K562 (cell line): ENCODE measurements around the gene ATG7. TPM values are rescaled to one million over a fixed set of nuclear protein-coding genes. Genes with fewer than 3 reads are reported as not detected.

ENCODE experiments used
- BDP1 ChIP-seq: IDR thresholded peaks from 3 replicates; pipeline ENCODE4 v1.6.1; 2011; ENCODE audit not compliant: insufficient read length, insufficient read depth
- BRCA1 ChIP-seq, 2 experiments: fragments of 450-650 bp in 1 of 2; sonication (generic) in 1 of 2; formaldehyde crosslinking in 1 of 2; IDR thresholded peaks; 2 replicates each; pipeline versions ENCODE4 v1.5.0 to v1.6.1; 2017 to 2020; ENCODE audit warnings: mild to moderate bottlenecking in 1 of 2, missing genetic modification reagents in 1 of 2
- GTF2E2 ChIP-seq: fragments of 200-800 bp; sonication (Bioruptor generic); IDR thresholded peaks from 2 replicates; pipeline ENCODE4 v1.6.1; 2016; ENCODE audit warnings: missing genetic modification characterization, missing compliant biosample characterization
- HNRNPLL ChIP-seq: fragments of 200-400 bp; formaldehyde crosslinking; IDR thresholded peaks from 2 replicates; pipeline ENCODE4 v1.6.1; 2017; ENCODE audit warnings: low read length, low read depth, mild to moderate bottlenecking; ENCODE audit not compliant: poor library complexity, severe bottlenecking
- IRF2 ChIP-seq: sonication (generic); formaldehyde crosslinking; IDR thresholded peaks from 2 replicates; pipeline ENCODE4 v1.8.1; 2022; ENCODE audit warnings: mild to moderate bottlenecking, missing genetic modification reagents
- MAZ ChIP-seq, 2 experiments: fragments of 450-650 bp in 1 of 2; sonication (generic) in 1 of 2; formaldehyde crosslinking; IDR thresholded peaks in 1 of 2; conservative IDR thresholded peaks in 1 of 2; 2 replicates each; pipeline versions ENCODE4 v1.4.0 to v1.5.0; 2020; ENCODE audit warnings: mild to moderate bottlenecking in 1 of 2, missing genetic modification reagents in 1 of 2
- MTA2 ChIP-seq: fragments of 450-650 bp; IDR thresholded peaks from 2 replicates; pipeline ENCODE4 v1.6.1; 2016; ENCODE audit warnings: low read depth
- PML ChIP-seq: IDR thresholded peaks from 2 replicates; pipeline ENCODE4 v1.6.1; 2012; ENCODE audit warnings: low read length, inconsistent platforms
- PRMT5 ChIP-seq: sonication (generic); formaldehyde crosslinking; IDR thresholded peaks from 2 replicates; pipeline ENCODE4 v1.5.0; 2020; ENCODE audit warnings: missing genetic modification reagents
- RBM17 ChIP-seq: fragments of 200-400 bp; formaldehyde crosslinking; IDR thresholded peaks from 2 replicates; pipeline ENCODE4 v1.6.1; 2017; ENCODE audit warnings: low read depth, mild to moderate bottlenecking, low read length, borderline replicate concordance
- RFX7 ChIP-seq: fragments of 250-450 bp; sonication (Bioruptor Pico); IDR thresholded peaks from 2 replicates; pipeline ENCODE4 v1.5.1; 2021; ENCODE audit warnings: mild to moderate bottlenecking
- SMARCA5 ChIP-seq: fragments of 450-650 bp; IDR thresholded peaks from 2 replicates; pipeline ENCODE4 v1.6.1; 2016
- STAG1 ChIP-seq: sonication (generic); formaldehyde crosslinking; IDR thresholded peaks from 2 replicates; pipeline ENCODE4 v1.5.0; 2020; ENCODE audit warnings: missing genetic modification reagents, borderline replicate concordance
- TEAD4 ChIP-seq, 2 experiments: sonication (generic) in 1 of 2; formaldehyde crosslinking in 1 of 2; IDR thresholded peaks; 2 replicates each; pipeline versions ENCODE4 v1.6.1 to v1.8.0; 2012 to 2022; ENCODE audit warnings: borderline replicate concordance in 1 of 2, inconsistent platforms in 1 of 2, low read length in 1 of 2, mild to moderate bottlenecking in 1 of 2, missing genetic modification reagents in 1 of 2
- ZNF175 ChIP-seq: fragments of 200-800 bp; sonication (Bioruptor generic); IDR thresholded peaks from 2 replicates; pipeline ENCODE4 v1.6.1; 2016; ENCODE audit warnings: low read depth, mild to moderate bottlenecking, missing genetic modification characterization, missing compliant biosample characterization
- ZNF583 ChIP-seq: fragments of 250-450 bp; sonication (Bioruptor Pico); IDR thresholded peaks from 2 replicates; pipeline ENCODE4 v1.4.0; 2020
- ZNF586 ChIP-seq: fragments of 450-650 bp; formaldehyde crosslinking; conservative IDR thresholded peaks from 2 replicates; pipeline ENCODE4 v1.4.0; 2020; ENCODE audit warnings: mild to moderate bottlenecking, moderate library complexity
- ZNF717 ChIP-seq: fragments of 250-450 bp; sonication (Bioruptor Pico); IDR thresholded peaks from 2 replicates; pipeline ENCODE4 v1.5.0; 2021
- polyA plus RNA-seq, 8 experiments: library from polyadenylated mRNA; depleted of rRNA in 4 of 8; stranded (reverse) in 5 of 8; unstranded in 3 of 8; fragments of >200 nt; fragmentation: Nextera tagmentation in 2 of 8; fragmentation: Illumina TruSeq in 1 of 8; extraction: Ambion mirVana in 2 of 8; extraction: Trizol in 1 of 8; gene quantifications; 2 replicates each; pipeline versions ENCODE4 v1.2.1 to v1.2.3, GENCODE V29; 2011 to 2014; ENCODE audit warnings: inconsistent platforms in 1 of 8, missing spikeins in 1 of 8
- total RNA-seq, 7 experiments: library from RNA; depleted of rRNA in 6 of 7; stranded (reverse); fragments of >200 nt in 6 of 7; fragmentation: Illumina TruSeq in 2 of 7; extraction: Trizol in 2 of 7; gene quantifications; 2 replicates each; pipeline versions ENCODE4 v1.2.1 to v1.2.3, GENCODE V29; 2011 to 2021; ENCODE audit warnings: low replicate concordance in 1 of 7
- TF ChIP-seq, protein P1 (sequence below): sonication (generic); formaldehyde crosslinking; IDR thresholded peaks from 2 replicates; pipeline ENCODE4 v1.8.0; 2023; ENCODE audit warnings: mild to moderate bottlenecking, missing genetic modification reagents
- TF ChIP-seq, protein P2 (sequence below): fragments of 250-450 bp; sonication (Bioruptor Pico); IDR thresholded peaks from 2 replicates; pipeline ENCODE4 v1.5.0; 2021
- TF ChIP-seq, protein P3 (sequence below): IDR thresholded peaks from 2 replicates; pipeline ENCODE4 v1.6.1; 2016; ENCODE audit warnings: missing genetic modification characterization, missing compliant biosample characterization

The ATG7 gene
- total and polyA plus RNA-seq, 9 of the 15 experiments (the other 6 are each of a cell fraction or from before 2014, with no cell fraction given): 18.3 to 45.3 (median 33.6) TPM

DNA sequence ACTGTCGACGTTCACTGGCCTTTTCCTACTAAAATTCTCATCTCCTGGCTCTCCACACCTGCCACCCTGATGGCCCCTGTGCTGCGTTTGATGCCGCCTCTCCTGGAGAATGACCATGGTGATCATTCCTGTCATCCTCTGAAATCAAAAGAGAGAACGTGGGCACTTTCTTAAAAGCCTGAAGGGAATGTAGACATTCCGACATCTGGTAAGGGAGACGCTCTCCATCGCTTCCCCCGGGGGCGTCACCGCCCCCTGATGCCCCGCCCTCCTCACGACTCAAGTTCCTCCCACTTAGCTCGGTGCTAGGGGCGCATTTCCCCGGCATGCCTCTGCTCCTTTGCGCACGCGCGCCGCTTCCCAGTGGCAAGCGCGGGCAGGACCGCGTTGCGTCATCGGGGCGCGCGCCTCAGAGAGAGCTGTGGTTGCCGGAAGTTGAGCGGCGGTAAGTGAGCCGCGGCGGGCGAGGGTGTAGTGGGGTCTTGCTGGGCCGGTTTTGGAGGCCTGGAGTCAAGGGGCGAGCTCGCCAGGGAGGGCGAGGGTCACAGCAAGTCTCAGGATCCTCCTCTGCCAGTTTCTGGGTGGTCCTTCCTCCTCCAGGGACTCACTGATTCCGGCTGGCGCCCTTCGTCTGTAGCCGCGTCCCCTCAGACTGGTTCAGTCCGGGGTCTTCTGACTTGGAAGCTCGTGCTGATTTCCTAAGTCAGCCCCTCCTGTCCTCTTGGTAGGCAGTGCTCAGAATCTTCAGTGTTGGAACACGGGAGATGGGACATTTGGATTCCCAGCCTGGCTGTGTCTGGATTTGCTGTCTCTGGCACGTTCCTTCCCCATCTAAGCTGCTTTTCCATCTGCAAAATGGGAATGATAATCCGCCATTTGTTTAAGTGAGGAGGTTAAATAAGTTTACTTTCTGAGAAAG is at the start of gene ATG7 (continued):
- no peak for TF ChIP-seq ZNF175 (CRISPR knock-in tag)
- TF ChIP-seq PML: peak; percentile 78; the same call in 1 of the 2 replicates
- TF ChIP-seq BRCA1 (IDR thresholded peaks at IDR 0.05): no peak
- TF ChIP-seq BRCA1 (CRISPR knock-in tag; IDR thresholded peaks at IDR 0.05): no peak
- TF ChIP-seq ZNF586 (CRISPR knock-in tag): no peak
- TF ChIP-seq SMARCA5: no peak
- no peak for TF ChIP-seq PRMT5 (CRISPR knock-in tag)
- TF ChIP-seq HNRNPLL: no peak
- TF ChIP-seq, protein P1, sequence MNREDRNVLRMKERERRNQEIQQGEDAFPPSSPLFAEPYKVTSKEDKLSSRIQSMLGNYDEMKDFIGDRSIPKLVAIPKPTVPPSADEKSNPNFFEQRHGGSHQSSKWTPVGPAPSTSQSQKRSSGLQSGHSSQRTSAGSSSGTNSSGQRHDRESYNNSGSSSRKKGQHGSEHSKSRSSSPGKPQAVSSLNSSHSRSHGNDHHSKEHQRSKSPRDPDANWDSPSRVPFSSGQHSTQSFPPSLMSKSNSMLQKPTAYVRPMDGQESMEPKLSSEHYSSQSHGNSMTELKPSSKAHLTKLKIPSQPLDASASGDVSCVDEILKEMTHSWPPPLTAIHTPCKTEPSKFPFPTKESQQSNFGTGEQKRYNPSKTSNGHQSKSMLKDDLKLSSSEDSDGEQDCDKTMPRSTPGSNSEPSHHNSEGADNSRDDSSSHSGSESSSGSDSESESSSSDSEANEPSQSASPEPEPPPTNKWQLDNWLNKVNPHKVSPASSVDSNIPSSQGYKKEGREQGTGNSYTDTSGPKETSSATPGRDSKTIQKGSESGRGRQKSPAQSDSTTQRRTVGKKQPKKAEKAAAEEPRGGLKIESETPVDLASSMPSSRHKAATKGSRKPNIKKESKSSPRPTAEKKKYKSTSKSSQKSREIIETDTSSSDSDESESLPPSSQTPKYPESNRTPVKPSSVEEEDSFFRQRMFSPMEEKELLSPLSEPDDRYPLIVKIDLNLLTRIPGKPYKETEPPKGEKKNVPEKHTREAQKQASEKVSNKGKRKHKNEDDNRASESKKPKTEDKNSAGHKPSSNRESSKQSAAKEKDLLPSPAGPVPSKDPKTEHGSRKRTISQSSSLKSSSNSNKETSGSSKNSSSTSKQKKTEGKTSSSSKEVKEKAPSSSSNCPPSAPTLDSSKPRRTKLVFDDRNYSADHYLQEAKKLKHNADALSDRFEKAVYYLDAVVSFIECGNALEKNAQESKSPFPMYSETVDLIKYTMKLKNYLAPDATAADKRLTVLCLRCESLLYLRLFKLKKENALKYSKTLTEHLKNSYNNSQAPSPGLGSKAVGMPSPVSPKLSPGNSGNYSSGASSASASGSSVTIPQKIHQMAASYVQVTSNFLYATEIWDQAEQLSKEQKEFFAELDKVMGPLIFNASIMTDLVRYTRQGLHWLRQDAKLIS (CRISPR knock-in tag): peak; percentile 49; the same call in 1 of the 2 replicates
- TF ChIP-seq RFX7 (CRISPR knock-in tag): no peak
- TF ChIP-seq BDP1: no peak
- TF ChIP-seq IRF2 (CRISPR knock-in tag): no peak
- TF ChIP-seq TEAD4 (IDR thresholded peaks at IDR 0.05; ENCODE audit: low read length): no peak
- no peak for TF ChIP-seq TEAD4 (CRISPR knock-in tag; IDR thresholded peaks at IDR 0.05; ENCODE audit: borderline replicate concordance)
- no peak for TF ChIP-seq GTF2E2 (tag)
- no peak; the same call in 1 of the 2 replicates for TF ChIP-seq ZNF583 (CRISPR knock-in tag)
- TF ChIP-seq, protein P2, sequence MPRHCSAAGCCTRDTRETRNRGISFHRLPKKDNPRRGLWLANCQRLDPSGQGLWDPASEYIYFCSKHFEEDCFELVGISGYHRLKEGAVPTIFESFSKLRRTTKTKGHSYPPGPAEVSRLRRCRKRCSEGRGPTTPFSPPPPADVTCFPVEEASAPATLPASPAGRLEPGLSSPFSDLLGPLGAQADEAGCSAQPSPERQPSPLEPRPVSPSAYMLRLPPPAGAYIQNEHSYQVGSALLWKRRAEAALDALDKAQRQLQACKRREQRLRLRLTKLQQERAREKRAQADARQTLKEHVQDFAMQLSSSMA (CRISPR knock-in tag): no peak
- TF ChIP-seq STAG1: no peak
- TF ChIP-seq, protein P3, sequence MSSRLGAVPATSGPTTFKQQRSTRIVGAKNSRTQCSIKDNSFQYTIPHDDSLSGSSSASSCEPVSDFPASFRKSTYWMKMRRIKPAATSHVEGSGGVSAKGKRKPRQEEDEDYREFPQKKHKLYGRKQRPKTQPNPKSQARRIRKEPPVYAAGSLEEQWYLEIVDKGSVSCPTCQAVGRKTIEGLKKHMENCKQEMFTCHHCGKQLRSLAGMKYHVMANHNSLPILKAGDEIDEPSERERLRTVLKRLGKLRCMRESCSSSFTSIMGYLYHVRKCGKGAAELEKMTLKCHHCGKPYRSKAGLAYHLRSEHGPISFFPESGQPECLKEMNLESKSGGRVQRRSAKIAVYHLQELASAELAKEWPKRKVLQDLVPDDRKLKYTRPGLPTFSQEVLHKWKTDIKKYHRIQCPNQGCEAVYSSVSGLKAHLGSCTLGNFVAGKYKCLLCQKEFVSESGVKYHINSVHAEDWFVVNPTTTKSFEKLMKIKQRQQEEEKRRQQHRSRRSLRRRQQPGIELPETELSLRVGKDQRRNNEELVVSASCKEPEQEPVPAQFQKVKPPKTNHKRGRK: no peak
- no peak for TF ChIP-seq RBM17
- TF ChIP-seq MTA2: no peak
- TF ChIP-seq ZNF717: no peak
- peak; percentile 75 to 78 for TF ChIP-seq MAZ (CRISPR knock-in tag; conservative IDR thresholded peaks at IDR 0.05 in 1 of 2, IDR thresholded peaks at IDR 0.05 in 1 of 2)
